ENCODE measurements around the gene SETBP1.

- TF ChIP-seq CTCF (IDR thresholded peaks at IDR 0.05; ENCODE audit: insufficient read depth, low read depth, low read length) = no peak
- TF ChIP-seq EZH2 (IDR thresholded peaks at IDR 0.05; ENCODE audit: insufficient read depth, low read length) = no peak
Measured at GRCh38 chr18:44736664-44737380, 56.1 kb downstream of the SETBP1 start.

Measured in astrocyte (in vitro differentiated cells and primary cell).